IMR-90 (cell line): ENCODE results near the gene PMP22. TPM values are rescaled to one million over a fixed set of nuclear protein-coding genes. Genes with fewer than 3 reads are reported as not detected.

ENCODE experiments used
- ATAC-seq: fragments of 200-7000 bp; cut with Tn5 transposase; 2 replicates; pipeline ENCODE4 v1.9.1; 2020; ENCODE audit warnings: low read depth, mild to moderate bottlenecking, moderate library complexity
- BruUV-seq: library from RNA; stranded (reverse); fragments of 400-500 nt; replicated peaks from 2 replicates; lab custom pipeline; 2021; lab: Mats Ljungman, UMichigan
- CTCF ChIA-PET: fragments of 300-600 bp; formaldehyde crosslinking; extraction: SDS; loops from one replicate; lab custom pipeline; 2021; ENCODE audit warnings: antibody characterized with exemption; lab: Yijun Ruan, JAX
- POLR2A ChIA-PET: fragments of 300-600 bp; sonication (Branson Sonifier 250); formaldehyde crosslinking; loops from one replicate; lab custom pipeline; 2022; ENCODE audit warnings: antibody characterized with exemption; ENCODE audit not compliant: unreplicated experiment; lab: Charles Lee
- DNase-seq: peaks from one replicate; pipeline ENCODE4 v3.0.0; 2013
- H2AFZ ChIP-seq: replicated peaks from 2 replicates; pipeline ENCODE3; 2013; ENCODE audit warnings: low read length, mild to moderate bottlenecking; ENCODE audit not compliant: poor library complexity
- H2AK5ac ChIP-seq: 2 replicates; pipeline ENCODE4 v1.6.1; 2013; ENCODE audit warnings: low read depth, low read length, inconsistent platforms
- H2AK9ac ChIP-seq: replicated peaks from 2 replicates; pipeline ENCODE3; 2013; ENCODE audit warnings: mild to moderate bottlenecking, low read depth, low read length, moderate library complexity; ENCODE audit not compliant: poor library complexity
- H2BK120ac ChIP-seq: 2 replicates; pipeline ENCODE4 v1.6.1; 2013; ENCODE audit warnings: low read depth, low read length, inconsistent platforms
- H2BK15ac ChIP-seq: 3 replicates; pipeline ENCODE4 v1.6.1; 2013; ENCODE audit warnings: low read depth, low read length, inconsistent platforms
- H2BK20ac ChIP-seq: 2 replicates; pipeline ENCODE4 v1.6.1; 2013; ENCODE audit warnings: low read depth, mild to moderate bottlenecking, inconsistent platforms, low read length, moderate library complexity
- H2BK5ac ChIP-seq: 2 replicates; pipeline ENCODE4 v1.6.1; 2013; ENCODE audit warnings: mild to moderate bottlenecking, low read depth, low read length, inconsistent platforms; ENCODE audit not compliant: poor library complexity, severe bottlenecking
- H3K14ac ChIP-seq: replicated peaks from 2 replicates; pipeline ENCODE4 v1.6.1; 2013; ENCODE audit warnings: low read depth, low read length, inconsistent platforms
- H3K18ac ChIP-seq: 2 replicates; pipeline ENCODE4 v1.6.1; 2013; ENCODE audit warnings: low read depth, low read length, control low read depth
- H3K23ac ChIP-seq: 2 replicates; pipeline ENCODE4 v1.6.1; 2013; ENCODE audit warnings: low read depth, low read length, inconsistent platforms
- H3K27ac ChIP-seq: 2 replicates; pipeline ENCODE4 v1.5.1; 2013; ENCODE audit warnings: mild to moderate bottlenecking, control low read depth, low read length; ENCODE audit not compliant: insufficient read depth
- H3K27me3 ChIP-seq: 2 replicates; pipeline ENCODE4 v1.6.1; 2013; ENCODE audit warnings: low read length; ENCODE audit not compliant: control insufficient read depth, insufficient read depth
- H3K36me3 ChIP-seq: 2 replicates; pipeline ENCODE4 v1.6.1; 2013; ENCODE audit warnings: low read length, mixed read lengths; ENCODE audit not compliant: control insufficient read depth, insufficient read depth
- H3K4ac ChIP-seq: 2 replicates; pipeline ENCODE4 v1.6.1; 2013; ENCODE audit warnings: low read depth, low read length, inconsistent platforms
- H3K4me1 ChIP-seq: 2 replicates; pipeline ENCODE4 v1.6.1; 2013; ENCODE audit warnings: low read length, mixed read lengths; ENCODE audit not compliant: control insufficient read depth, insufficient read depth
- H3K4me2 ChIP-seq: 2 replicates; pipeline ENCODE4 v1.6.1; 2013; ENCODE audit warnings: low read depth, mild to moderate bottlenecking, control low read depth, low read length, moderate library complexity
- H3K4me3 ChIP-seq: 2 replicates; pipeline ENCODE4 v1.5.1; 2013; ENCODE audit warnings: low read depth, mild to moderate bottlenecking, control low read depth, low read length, moderate library complexity; ENCODE audit not compliant: insufficient read depth
- H3K56ac ChIP-seq: 2 replicates; pipeline ENCODE4 v1.6.1; 2013; ENCODE audit warnings: low read length, inconsistent platforms; ENCODE audit not compliant: insufficient read depth; ENCODE audit errors: extremely low read depth
- H3K79me1 ChIP-seq, 2 experiments: 2 replicates each; pipeline ENCODE4 v1.6.1; 2013; ENCODE audit warnings: low read length in 2 of 2, inconsistent platforms in 1 of 2, low read depth in 1 of 2
- H3K9ac ChIP-seq: 2 replicates; pipeline ENCODE4 v1.6.1; 2013; ENCODE audit warnings: low read depth, low read length, control low read depth
- H3K9me1 ChIP-seq: 2 replicates; pipeline ENCODE4 v1.6.1; 2013; ENCODE audit warnings: low read length, inconsistent platforms; ENCODE audit not compliant: insufficient read depth
- H3K9me3 ChIP-seq: 2 replicates; pipeline ENCODE4 v1.6.1; 2013; ENCODE audit warnings: low read length; ENCODE audit not compliant: control insufficient read depth, insufficient read depth
- H4K20me1 ChIP-seq: 2 replicates; pipeline ENCODE4 v1.6.1; 2013; ENCODE audit warnings: low read length, inconsistent platforms; ENCODE audit not compliant: insufficient read depth
- H4K5ac ChIP-seq: 2 replicates; pipeline ENCODE4 v1.6.1; 2013; ENCODE audit warnings: mild to moderate bottlenecking, low read depth, low read length, control low read depth
- H4K8ac ChIP-seq, 2 experiments: 2 replicates each; pipeline ENCODE4 v1.6.1; 2013; ENCODE audit warnings: low read depth in 2 of 2, low read length in 2 of 2, control low read depth in 1 of 2, inconsistent platforms in 1 of 2
- H4K91ac ChIP-seq: 2 replicates; pipeline ENCODE4 v1.6.1; 2013; ENCODE audit warnings: low read depth, low read length, inconsistent platforms; ENCODE audit not compliant: insufficient read depth
- BHLHE40 ChIP-seq: fragments of 150-350 bp; IDR thresholded peaks from 2 replicates; pipeline ENCODE4 v1.6.1; 2016; ENCODE audit warnings: mild to moderate bottlenecking, low read depth, low read length
- FOS ChIP-seq: fragments of 150-350 bp; IDR thresholded peaks from 2 replicates; pipeline ENCODE4 v1.6.1; 2016; ENCODE audit warnings: low read depth, low read length
- MAFK ChIP-seq: IDR thresholded peaks from 2 replicates; pipeline ENCODE4 v1.6.1; 2012; ENCODE audit warnings: low read depth, low read length, improper control_type of control experiment
- MXI1 ChIP-seq: IDR thresholded peaks from 2 replicates; pipeline ENCODE4 v1.6.1; 2012; ENCODE audit warnings: low read depth, mild to moderate bottlenecking, low read length, moderate library complexity, borderline replicate concordance
- RAD21 ChIP-seq: IDR thresholded peaks from 2 replicates; pipeline ENCODE4 v1.6.1; 2012; ENCODE audit warnings: low read length, improper control_type of control experiment
- RCOR1 ChIP-seq: IDR thresholded peaks from 2 replicates; pipeline ENCODE4 v1.6.1; 2012; ENCODE audit warnings: mild to moderate bottlenecking, low read length, improper control_type of control experiment; ENCODE audit not compliant: insufficient replicate concordance
- RFX5 ChIP-seq: IDR thresholded peaks from 2 replicates; pipeline ENCODE4 v1.8.0; 2012; ENCODE audit warnings: low read depth, mild to moderate bottlenecking, low read length, moderate library complexity
- SMC3 ChIP-seq: fragments of 150-350 bp; IDR thresholded peaks from 2 replicates; pipeline ENCODE4 v1.6.1; 2016; ENCODE audit warnings: low read depth, mild to moderate bottlenecking, antibody characterized with exemption, low read length, moderate library complexity
- WGBS, 2 experiments: methylation state at CpG; one replicate each; pipeline versions ENCODE4 v1.1.5 to v1.1.7; 2013; ENCODE audit warnings: missing lambda C conversion rate in 2 of 2; ENCODE audit not compliant: insufficient read length in 1 of 2; ENCODE audit errors: extremely low coverage in 2 of 2; 5-methylcytosine and 5-hydroxymethylcytosine counted together
- dilution Hi-C: fragments of 300-500 bp; cut with HindIII; formaldehyde crosslinking; loops from one replicate; pipeline ENCODE4 v1.14.3; 2018; ENCODE audit warnings: low sequenced_read_pairs; ENCODE audit not compliant: unreplicated experiment
- in situ Hi-C: fragments of 300-500 bp; cut with MboI; formaldehyde crosslinking; loops from 3 replicates; pipeline ENCODE4 v1.14.3; 2019; ENCODE audit warnings: low sequenced_read_pairs, inconsistent platforms, mixed read lengths
- intact Hi-C: fragments of 100-400 bp; cut with micrococcal nuclease; formaldehyde crosslinking; loops from 2 replicates; pipeline ENCODE4 v1.10.0; 2022
- polyA plus RNA-seq, 3 experiments: library from polyadenylated mRNA; depleted of rRNA; stranded (reverse); fragments of >200 nt; gene quantifications; 2 replicates each; pipeline ENCODE4 v1.2.3, GENCODE V29; 2012; ENCODE audit warnings: low replicate concordance in 1 of 3
- total RNA-seq: library from RNA; depleted of rRNA; stranded (reverse); fragments of >200 nt; gene quantifications from 2 replicates; pipeline ENCODE4 v1.2.3, GENCODE V29; 2012
- TF ChIP-seq, protein P1 (sequence below): fragments of 150-350 bp; IDR thresholded peaks from 2 replicates; pipeline ENCODE4 v1.6.1; 2016; ENCODE audit warnings: low read depth, mild to moderate bottlenecking, low read length, moderate library complexity, borderline replicate concordance
- TF ChIP-seq, protein P2 (sequence below): conservative IDR thresholded peaks from 2 replicates; pipeline ENCODE4 v1.5.1; 2012; ENCODE audit warnings: mild to moderate bottlenecking, low read depth, low read length, improper control_type of control experiment
- TF ChIP-seq, protein P3 (sequence below): fragments of 150-350 bp; IDR thresholded peaks from 2 replicates; pipeline ENCODE4 v1.6.1; 2017; ENCODE audit warnings: mild to moderate bottlenecking, antibody characterized with exemption, low read length, low read depth

The PMP22 gene
- total and polyA plus RNA-seq, 2 of the 4 experiments (the other 2 are of a cell fraction), result 33.5 to 72.8 TPM

DNA sequence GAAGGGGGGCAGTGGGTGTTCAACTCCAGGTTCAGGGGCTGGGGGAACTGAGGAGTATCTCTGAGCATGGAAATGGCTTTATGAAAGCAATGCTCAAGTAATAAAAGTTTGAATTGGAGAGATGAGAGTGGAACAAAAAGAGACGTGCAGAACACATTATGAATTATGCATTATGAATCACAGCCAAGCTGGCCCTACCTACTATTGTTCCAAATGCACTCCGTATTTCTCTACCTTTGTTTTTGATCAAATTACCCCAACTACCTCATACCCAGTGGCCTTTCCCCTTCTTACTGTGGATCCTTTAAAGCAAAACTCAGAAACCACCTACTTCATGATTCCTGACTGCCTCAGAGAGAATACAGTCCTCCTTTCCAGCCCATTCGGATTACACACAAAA lies 38.1 kb upstream of the PMP22 start:
- Histone ChIP-seq H3K4me2 (no peak overlapping the region), H3K27ac (no peak overlapping the region), H3K27me3 (no peaks in the 10 kb centered on the region; the same call in none of the 2 replicates), H3K18ac (no peak overlapping the region; the same call in 1 of the 2 replicates), H4K20me1 (no peaks in the 10 kb centered on the region), H2BK5ac (no peak overlapping the region), H3K23ac (no peak overlapping the region), H3K36me3 (no peaks in the 10 kb centered on the region), H3K4me3 (no peak overlapping the region), H3K9me3 (no peaks in the 10 kb centered on the region), H2AK5ac (no peak overlapping the region), H2BK20ac (no peak overlapping the region), H3K79me1 (no peaks in the 10 kb centered on the region), H3K56ac (no peak overlapping the region), H2AK9ac (no peak overlapping the region), H3K4ac (no peak overlapping the region), H2BK15ac (no peak overlapping the region), H4K91ac (no peak overlapping the region), H2AFZ (no peak overlapping the region), H3K14ac (no peak overlapping the region), H4K8ac (no peak overlapping the region), H2BK120ac (no peak overlapping the region), H3K9ac (no peak overlapping the region), H4K5ac (no peak overlapping the region), H3K9me1 (peaks cover 13% of the 10 kb centered on the region), H3K4me1 (peaks cover 14% of the 10 kb centered on the region)
- ATAC-seq (no peak), DNase-seq (no peak)
- intact Hi-C loops (no loop called here), in situ Hi-C loops (no loop called here), dilution Hi-C loops (no loop called here)
- ChIA-PET POLR2A (no interaction called here), CTCF (no interaction called here)
- no TSS peak for BruUV-seq
- WGBS, 2 experiments, result 88% methylated on average over 1 of the region's 3 CpGs; no CpG with 5 or more reads in 1 of the 2 experiments
- TF ChIP-seq FOS (no peak), RAD21 (no peak), MXI1 (no peak), RFX5 (no peak), RCOR1 (no peak), BHLHE40 (no peak), SMC3 (no peak), MAFK (no peak)
- TF ChIP-seq, protein P1, sequence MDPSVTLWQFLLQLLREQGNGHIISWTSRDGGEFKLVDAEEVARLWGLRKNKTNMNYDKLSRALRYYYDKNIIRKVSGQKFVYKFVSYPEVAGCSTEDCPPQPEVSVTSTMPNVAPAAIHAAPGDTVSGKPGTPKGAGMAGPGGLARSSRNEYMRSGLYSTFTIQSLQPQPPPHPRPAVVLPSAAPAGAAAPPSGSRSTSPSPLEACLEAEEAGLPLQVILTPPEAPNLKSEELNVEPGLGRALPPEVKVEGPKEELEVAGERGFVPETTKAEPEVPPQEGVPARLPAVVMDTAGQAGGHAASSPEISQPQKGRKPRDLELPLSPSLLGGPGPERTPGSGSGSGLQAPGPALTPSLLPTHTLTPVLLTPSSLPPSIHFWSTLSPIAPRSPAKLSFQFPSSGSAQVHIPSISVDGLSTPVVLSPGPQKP, result no peak
- TF ChIP-seq, protein P2, sequence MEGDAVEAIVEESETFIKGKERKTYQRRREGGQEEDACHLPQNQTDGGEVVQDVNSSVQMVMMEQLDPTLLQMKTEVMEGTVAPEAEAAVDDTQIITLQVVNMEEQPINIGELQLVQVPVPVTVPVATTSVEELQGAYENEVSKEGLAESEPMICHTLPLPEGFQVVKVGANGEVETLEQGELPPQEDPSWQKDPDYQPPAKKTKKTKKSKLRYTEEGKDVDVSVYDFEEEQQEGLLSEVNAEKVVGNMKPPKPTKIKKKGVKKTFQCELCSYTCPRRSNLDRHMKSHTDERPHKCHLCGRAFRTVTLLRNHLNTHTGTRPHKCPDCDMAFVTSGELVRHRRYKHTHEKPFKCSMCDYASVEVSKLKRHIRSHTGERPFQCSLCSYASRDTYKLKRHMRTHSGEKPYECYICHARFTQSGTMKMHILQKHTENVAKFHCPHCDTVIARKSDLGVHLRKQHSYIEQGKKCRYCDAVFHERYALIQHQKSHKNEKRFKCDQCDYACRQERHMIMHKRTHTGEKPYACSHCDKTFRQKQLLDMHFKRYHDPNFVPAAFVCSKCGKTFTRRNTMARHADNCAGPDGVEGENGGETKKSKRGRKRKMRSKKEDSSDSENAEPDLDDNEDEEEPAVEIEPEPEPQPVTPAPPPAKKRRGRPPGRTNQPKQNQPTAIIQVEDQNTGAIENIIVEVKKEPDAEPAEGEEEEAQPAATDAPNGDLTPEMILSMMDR, result no peak
- TF ChIP-seq, protein P3, sequence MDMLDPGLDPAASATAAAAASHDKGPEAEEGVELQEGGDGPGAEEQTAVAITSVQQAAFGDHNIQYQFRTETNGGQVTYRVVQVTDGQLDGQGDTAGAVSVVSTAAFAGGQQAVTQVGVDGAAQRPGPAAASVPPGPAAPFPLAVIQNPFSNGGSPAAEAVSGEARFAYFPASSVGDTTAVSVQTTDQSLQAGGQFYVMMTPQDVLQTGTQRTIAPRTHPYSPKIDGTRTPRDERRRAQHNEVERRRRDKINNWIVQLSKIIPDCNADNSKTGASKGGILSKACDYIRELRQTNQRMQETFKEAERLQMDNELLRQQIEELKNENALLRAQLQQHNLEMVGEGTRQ, result no peak
